Calu3 (cell line): ENCODE measurements around the gene CD99. TPM values are rescaled to one million over a fixed set of nuclear protein-coding genes. Genes with fewer than 3 reads are reported as not detected.

ENCODE experiments used
- BruUV-seq: library from RNA; stranded (reverse); fragments of 400-500 nt; replicated peaks from 2 replicates; lab custom pipeline; 2021; lab: Mats Ljungman, UMichigan
- CTCF ChIA-PET: fragments of 300-600 bp; sonication (Branson Sonifier 250); formaldehyde crosslinking; loops from one replicate; lab custom pipeline; 2022; ENCODE audit warnings: antibody characterized with exemption; lab: Charles Lee
- DNase-seq: peaks from one replicate; pipeline ENCODE4 v3.0.0; 2022
- H3K27ac Mint-ChIP-seq: one replicate; pipeline ENCODE4 v1.8.0; 2022; ENCODE audit warnings: mixed read lengths; ENCODE audit not compliant: unreplicated experiment
- H3K27me3 Mint-ChIP-seq: one replicate; pipeline ENCODE4 v1.8.0; 2022; ENCODE audit warnings: mixed read lengths; ENCODE audit not compliant: unreplicated experiment
- H3K36me3 Mint-ChIP-seq: one replicate; pipeline ENCODE4 v1.8.0; 2022; ENCODE audit warnings: mild to moderate bottlenecking, moderate library complexity, mixed read lengths; ENCODE audit not compliant: insufficient read depth, unreplicated experiment
- H3K4me1 Mint-ChIP-seq: one replicate; pipeline ENCODE4 v1.8.0; 2022; ENCODE audit warnings: mild to moderate bottlenecking, low read depth, mixed read lengths; ENCODE audit not compliant: unreplicated experiment
- H3K4me3 Mint-ChIP-seq: one replicate; pipeline ENCODE4 v1.8.0; 2022; ENCODE audit warnings: mild to moderate bottlenecking, low read depth, moderate library complexity, mixed read lengths; ENCODE audit not compliant: unreplicated experiment
- H3K9me3 Mint-ChIP-seq: one replicate; pipeline ENCODE4 v1.8.0; 2022; ENCODE audit warnings: low read depth, mixed read lengths; ENCODE audit not compliant: unreplicated experiment
- intact Hi-C: fragments of 100-400 bp; cut with micrococcal nuclease; formaldehyde crosslinking; loops from one replicate; pipeline ENCODE4 v1.10.0; 2022; ENCODE audit not compliant: unreplicated experiment
- total RNA-seq: library from RNA; stranded (reverse); gene quantifications from 2 replicates; pipeline ENCODE4 v1.2.3, GENCODE V29; 2022
- TF ChIP-seq, protein P1 (sequence below): fragments of 200-600 bp; IDR thresholded peaks from one replicate; pipeline ENCODE4 v1.8.0; 2022; ENCODE audit warnings: antibody characterized with exemption; ENCODE audit not compliant: unreplicated experiment

The CD99 gene
- total RNA-seq, 1 experiment from 2014 or later, result 73.9 TPM

DNA sequence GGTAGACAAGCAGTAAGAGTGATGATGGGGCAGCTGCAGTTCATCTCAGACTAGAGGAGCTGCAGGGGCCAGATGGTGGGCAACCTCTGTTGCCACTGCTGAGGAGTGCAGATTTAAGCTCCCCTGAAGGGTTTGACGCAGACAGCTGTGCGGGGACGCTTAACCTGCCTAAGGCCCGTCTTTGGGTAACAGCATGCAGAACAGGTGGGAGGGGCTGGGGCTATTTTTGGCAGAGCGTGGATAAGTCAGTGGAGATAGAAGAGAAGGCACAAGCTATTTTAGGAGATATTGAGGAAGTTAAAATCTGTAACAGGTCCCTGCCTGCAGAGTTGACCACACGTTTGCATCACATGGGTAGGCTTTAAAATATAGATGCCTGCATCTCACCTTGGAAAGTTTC, 10.5 kb downstream of the CD99 start:
- no peak for DNase-seq
- H3K4me3 Mint-ChIP-seq, result no peak overlapping the region
- intact Hi-C loops, result no loop called here
- CTCF ChIA-PET, result no interaction called here
- peaks cover 3% of the 10 kb centered on the region for H3K9me3 Mint-ChIP-seq
- no TSS peak for BruUV-seq
- peaks cover 5% of the 10 kb centered on the region for H3K36me3 Mint-ChIP-seq
- H3K27ac Mint-ChIP-seq, result no peak overlapping the region
- H3K27me3 Mint-ChIP-seq, result no peaks in the 10 kb centered on the region
- peaks cover 34% of the 10 kb centered on the region for H3K4me1 Mint-ChIP-seq
- TF ChIP-seq, protein P1, sequence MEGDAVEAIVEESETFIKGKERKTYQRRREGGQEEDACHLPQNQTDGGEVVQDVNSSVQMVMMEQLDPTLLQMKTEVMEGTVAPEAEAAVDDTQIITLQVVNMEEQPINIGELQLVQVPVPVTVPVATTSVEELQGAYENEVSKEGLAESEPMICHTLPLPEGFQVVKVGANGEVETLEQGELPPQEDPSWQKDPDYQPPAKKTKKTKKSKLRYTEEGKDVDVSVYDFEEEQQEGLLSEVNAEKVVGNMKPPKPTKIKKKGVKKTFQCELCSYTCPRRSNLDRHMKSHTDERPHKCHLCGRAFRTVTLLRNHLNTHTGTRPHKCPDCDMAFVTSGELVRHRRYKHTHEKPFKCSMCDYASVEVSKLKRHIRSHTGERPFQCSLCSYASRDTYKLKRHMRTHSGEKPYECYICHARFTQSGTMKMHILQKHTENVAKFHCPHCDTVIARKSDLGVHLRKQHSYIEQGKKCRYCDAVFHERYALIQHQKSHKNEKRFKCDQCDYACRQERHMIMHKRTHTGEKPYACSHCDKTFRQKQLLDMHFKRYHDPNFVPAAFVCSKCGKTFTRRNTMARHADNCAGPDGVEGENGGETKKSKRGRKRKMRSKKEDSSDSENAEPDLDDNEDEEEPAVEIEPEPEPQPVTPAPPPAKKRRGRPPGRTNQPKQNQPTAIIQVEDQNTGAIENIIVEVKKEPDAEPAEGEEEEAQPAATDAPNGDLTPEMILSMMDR, result no peak

DNA sequence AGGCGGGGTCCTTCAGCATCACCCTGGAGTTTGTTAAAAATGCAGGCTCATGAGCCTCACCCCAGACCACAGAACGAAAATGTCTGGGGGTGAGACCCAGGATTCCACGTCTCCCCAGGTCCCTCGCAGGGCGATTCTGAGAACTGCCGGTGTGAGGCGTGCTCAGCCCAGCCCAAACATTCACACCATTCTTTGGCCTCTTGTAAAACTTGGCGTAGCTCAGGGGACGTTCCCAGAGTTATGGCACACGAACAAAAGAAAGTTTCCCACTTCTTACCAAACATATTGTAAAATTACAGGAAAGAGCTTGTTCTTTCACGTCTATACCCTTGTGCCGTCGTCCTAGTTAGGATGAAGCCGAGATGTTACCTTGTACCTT, 12.9 kb downstream of the CD99 start:
- TF ChIP-seq, protein P1, result no peak
- DNase-seq, result no peak
- intact Hi-C loops, result no loop called here
- no peak overlapping the region for H3K4me3 Mint-ChIP-seq
- no peak overlapping the region for H3K27ac Mint-ChIP-seq
- no peaks in the 10 kb centered on the region for H3K27me3 Mint-ChIP-seq
- CTCF ChIA-PET, result no interaction called here
- BruUV-seq, result no TSS peak
- H3K36me3 Mint-ChIP-seq, result no peaks in the 10 kb centered on the region
- peaks cover 3% of the 10 kb centered on the region for H3K9me3 Mint-ChIP-seq
- peaks cover 12% of the 10 kb centered on the region for H3K4me1 Mint-ChIP-seq

DNA sequence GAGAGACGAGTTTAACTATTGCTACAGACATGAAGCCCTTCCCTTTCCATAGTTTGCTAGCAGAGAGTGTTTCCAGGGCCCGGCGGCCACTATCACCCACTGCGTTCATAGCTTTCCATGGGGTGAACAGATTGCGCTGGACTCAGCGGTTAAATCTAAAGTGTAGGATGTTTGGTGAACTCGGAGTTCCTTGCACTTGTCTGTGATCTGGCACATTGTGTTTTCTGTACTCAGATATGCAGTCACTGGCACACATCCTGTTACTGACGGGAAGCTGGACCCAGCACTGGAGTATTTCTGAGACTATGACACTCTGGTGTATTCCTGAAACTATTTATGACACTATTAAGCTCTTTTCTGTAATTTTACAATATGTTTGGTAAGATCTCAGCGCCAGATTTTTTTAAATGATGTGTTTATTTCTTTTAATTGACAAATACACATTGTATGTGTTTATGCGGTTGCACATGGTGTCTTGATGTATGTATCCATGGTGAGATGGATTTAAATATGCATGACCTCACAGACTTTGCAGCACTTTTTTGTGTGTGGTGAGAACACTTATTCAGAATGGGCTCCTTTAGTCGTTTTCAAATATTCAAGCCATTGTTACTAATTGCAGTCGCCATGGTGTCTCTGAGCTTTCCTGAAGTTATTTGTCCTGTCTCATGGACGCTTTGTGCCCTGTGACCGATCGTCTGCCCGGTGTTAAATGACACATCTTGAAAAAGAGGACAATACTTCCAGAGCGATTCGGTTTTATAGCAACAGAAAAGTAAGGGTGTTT, 14.1 kb downstream of the CD99 start:
- H3K27me3 Mint-ChIP-seq, result no peaks in the 10 kb centered on the region
- DNase-seq, result no peak
- H3K36me3 Mint-ChIP-seq, result no peaks in the 10 kb centered on the region
- intact Hi-C loops, result no loop called here
- no peak overlapping the region for H3K27ac Mint-ChIP-seq
- TF ChIP-seq, protein P1, result no peak
- peaks cover 3% of the 10 kb centered on the region for H3K9me3 Mint-ChIP-seq
- H3K4me1 Mint-ChIP-seq, result peaks cover 14% of the 10 kb centered on the region
- CTCF ChIA-PET, result no interaction called here
- BruUV-seq, result no TSS peak
- no peak overlapping the region for H3K4me3 Mint-ChIP-seq

DNA sequence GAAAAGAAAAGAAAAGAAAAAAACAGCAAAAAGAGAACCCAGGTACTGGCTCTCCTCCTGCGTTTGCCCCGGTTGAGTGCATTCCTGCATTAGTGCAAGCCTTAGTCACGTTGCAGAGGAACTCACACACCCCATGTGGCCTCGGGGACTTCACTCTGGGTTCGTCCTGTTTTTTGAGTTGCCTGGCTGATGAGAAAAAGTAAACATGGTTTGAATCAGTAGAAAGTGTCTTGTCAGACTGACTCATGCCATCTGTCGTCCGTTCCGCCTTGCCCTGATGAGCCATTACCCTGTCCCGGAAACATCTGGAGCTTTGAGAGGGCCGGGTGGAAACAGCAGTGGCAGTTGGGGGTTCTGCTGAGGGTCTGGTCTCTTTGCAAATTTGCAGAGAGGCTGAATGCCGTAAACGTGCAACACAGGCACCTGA, 16.3 kb downstream of the CD99 start:
- no peak overlapping the region for H3K4me3 Mint-ChIP-seq
- H3K9me3 Mint-ChIP-seq, result no peaks in the 10 kb centered on the region
- no peak for DNase-seq
- no peak overlapping the region for H3K27ac Mint-ChIP-seq
- peaks cover 12% of the 10 kb centered on the region for H3K4me1 Mint-ChIP-seq
- H3K36me3 Mint-ChIP-seq, result no peaks in the 10 kb centered on the region
- TF ChIP-seq, protein P1, result no peak
- CTCF ChIA-PET, result no interaction called here
- intact Hi-C loops, result no loop called here
- no peaks in the 10 kb centered on the region for H3K27me3 Mint-ChIP-seq
- BruUV-seq, result no TSS peak
